ENCODE results near the gene CCDC85C.

DNA sequence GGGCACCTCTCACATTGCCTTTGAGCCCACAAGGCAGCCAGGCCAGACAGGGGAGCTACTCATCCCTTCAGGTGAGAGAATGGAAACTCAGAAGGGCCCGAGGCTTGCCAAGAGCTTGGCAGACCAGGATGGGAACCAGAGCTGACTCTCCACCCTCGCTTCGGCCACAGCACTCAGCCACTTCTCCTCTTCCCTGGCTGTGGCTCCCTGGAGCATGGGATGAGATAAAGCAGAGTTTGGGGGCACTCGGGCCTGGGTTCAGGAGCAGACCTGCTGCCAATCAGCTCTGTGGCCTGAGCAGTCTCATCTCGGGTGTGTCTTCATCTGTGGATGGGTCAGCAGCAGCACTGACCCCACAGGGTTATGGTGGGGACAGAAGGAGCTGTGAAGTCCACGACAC is 20.0 kb upstream of the CCDC85C start:
- TF ChIP-seq, protein P1, sequence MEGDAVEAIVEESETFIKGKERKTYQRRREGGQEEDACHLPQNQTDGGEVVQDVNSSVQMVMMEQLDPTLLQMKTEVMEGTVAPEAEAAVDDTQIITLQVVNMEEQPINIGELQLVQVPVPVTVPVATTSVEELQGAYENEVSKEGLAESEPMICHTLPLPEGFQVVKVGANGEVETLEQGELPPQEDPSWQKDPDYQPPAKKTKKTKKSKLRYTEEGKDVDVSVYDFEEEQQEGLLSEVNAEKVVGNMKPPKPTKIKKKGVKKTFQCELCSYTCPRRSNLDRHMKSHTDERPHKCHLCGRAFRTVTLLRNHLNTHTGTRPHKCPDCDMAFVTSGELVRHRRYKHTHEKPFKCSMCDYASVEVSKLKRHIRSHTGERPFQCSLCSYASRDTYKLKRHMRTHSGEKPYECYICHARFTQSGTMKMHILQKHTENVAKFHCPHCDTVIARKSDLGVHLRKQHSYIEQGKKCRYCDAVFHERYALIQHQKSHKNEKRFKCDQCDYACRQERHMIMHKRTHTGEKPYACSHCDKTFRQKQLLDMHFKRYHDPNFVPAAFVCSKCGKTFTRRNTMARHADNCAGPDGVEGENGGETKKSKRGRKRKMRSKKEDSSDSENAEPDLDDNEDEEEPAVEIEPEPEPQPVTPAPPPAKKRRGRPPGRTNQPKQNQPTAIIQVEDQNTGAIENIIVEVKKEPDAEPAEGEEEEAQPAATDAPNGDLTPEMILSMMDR (IDR thresholded peaks at IDR 0.05) = no peak
- TF ChIP-seq POLR2A (IDR thresholded peaks at IDR 0.05) = no peak

Measured in ovary (tissue), 3 donors.